Globus pallidus (tissue), 1 donor: Measurements from ENCODE around the gene TMEM140.

Experiments
- DNase-seq: peaks from one replicate; pipeline ENCODE4 v3.0.0-alpha.2; 2015; ENCODE audit warnings: low spot score

The TMEM140 gene

GRCh38 chr7:135174941-135175340 lies 27.1 kb downstream of the TMEM140 start:
- no peak for DNase-seq

DNA sequence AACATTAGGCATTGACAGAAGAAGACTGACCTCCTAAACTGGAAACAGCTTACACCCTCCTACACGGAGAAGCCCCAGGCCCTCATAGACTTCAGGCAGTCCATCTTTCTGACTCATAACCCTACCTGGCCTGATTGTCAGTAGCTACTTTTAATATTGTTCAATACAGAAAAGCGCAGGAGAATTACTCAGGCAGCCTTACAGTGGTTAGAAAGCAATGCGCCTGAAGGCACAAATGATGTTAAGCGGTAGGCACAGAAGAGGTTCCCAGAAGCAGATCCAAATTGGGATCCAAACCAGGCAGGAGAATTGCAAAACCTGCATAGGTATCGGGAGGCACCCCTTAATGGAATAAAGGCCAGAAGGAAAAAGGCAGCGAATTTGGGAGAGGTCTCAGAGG lies 28.1 kb downstream of the TMEM140 start:
- DNase-seq: no peak

GRCh38 chr7:135177028-135177696 lies 29.3 kb downstream of the TMEM140 start:
- no peak for DNase-seq

DNA sequence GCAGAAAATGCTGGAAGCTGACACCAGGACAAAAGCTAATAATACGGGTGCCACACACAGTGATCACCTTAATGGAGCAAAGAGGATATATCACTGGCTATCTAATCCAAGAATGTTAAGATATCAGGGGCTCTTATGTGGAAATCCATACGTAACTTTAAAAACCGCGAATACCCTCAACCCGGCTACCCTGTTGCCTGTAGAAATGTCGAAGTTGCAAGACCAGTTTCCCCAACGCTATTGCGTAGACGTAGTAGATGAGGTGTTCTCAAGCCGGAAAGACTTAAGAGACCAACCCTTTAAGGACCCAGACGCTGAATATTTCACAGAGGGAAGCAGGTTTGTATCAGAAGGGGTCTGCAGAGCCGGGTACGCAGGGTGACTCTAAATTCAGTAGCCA lies 30.5 kb downstream of the TMEM140 start:
- DNase-seq: no peak

GRCh38 chr7:135179321-135179925 lies 31.6 kb downstream of the TMEM140 start:
- DNase-seq: no peak

- DNase-seq: no peak
These were observed 32.2 kb downstream of the TMEM140 start for GRCh38 chr7:135180122-135180521.

- DNase-seq: no peak
These were observed 33.5 kb downstream of the TMEM140 start for GRCh38 chr7:135181261-135181928.

DNA sequence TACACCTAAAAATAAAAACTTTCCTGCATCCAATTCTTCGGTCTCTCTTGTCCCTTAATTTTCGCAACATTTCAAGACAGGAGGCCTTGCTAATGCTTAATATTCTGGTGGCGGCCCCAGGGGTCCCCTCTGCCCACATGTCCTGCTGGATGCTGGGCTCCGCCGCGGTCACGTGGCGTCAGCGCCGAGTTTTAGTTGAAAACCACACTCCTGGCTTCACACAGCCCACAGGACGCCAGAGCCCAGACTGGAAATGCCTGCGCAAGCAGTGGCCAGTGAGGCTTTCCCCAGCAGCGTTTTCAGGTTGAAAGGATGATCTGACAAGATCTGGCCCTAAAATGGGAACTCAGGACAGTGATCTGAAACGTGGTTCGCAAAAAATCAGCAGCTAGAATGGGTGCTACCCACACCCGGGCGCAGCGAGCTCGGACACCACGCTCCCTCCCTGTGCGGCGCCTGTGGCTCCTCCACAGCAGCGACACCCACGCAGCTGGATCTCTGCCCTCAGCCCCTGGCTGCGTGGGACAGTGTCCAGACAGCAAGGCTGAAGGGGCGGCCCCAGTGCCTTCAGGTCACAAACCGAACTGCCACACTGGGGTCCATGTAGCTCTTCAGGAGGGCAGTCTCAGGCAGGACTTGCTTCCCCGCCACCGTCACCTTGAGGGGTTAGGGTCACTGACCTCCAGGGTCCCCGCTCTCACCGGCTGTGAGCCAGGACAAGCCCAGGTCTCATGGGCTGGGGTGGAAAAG lies 34.2 kb downstream of the TMEM140 start:
- DNase-seq: no peak

DNA sequence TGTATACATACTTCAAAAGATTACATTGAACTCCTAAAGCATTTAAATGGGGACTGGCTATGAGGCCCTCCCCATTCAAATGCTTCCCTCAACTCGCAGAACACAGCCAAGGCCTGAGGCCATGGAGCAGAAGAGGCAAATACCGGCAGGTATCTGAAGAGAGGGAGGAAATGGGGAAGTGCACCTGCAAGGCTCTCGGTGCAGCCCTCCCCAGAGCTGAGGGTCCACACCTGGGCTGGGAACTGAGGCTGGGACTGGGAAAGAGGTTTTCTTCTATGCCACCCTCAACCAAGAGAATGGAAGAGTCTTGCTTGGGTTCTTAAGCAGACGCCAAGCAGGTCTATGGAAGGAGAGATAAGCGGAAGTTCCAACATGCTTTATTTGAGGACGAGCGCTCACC lies 35.6 kb downstream of the TMEM140 start:
- DNase-seq: no peak

DNA sequence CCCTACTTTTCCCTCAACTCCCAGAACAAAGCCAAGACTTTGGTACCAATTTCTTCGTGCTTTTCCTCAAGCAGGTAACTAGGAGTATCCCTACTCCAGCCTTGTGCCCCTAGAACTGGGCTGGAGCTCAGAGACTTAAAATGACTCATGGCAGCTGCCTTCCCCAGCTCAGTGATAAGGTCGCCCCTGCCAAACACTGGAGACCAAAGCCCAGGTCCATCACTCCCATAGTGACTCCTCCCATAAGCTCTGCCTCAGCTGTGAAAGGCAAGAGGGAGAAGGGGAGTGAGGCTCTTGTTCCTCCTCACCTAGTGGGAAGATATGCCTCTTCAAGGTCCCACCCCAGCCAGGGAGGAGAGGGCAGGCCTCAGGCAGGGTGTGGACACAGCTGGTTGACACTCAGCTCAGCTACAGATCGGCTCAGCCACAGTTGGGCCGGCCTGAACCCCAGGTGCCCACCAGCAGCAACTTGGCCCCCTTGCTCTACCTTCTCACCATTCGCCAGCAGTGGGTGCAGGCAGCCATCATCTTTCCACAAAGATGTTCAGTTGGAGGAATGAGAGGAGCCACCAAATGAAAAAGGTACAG lies 36.5 kb downstream of the TMEM140 start:
- DNase-seq: no peak

DNA sequence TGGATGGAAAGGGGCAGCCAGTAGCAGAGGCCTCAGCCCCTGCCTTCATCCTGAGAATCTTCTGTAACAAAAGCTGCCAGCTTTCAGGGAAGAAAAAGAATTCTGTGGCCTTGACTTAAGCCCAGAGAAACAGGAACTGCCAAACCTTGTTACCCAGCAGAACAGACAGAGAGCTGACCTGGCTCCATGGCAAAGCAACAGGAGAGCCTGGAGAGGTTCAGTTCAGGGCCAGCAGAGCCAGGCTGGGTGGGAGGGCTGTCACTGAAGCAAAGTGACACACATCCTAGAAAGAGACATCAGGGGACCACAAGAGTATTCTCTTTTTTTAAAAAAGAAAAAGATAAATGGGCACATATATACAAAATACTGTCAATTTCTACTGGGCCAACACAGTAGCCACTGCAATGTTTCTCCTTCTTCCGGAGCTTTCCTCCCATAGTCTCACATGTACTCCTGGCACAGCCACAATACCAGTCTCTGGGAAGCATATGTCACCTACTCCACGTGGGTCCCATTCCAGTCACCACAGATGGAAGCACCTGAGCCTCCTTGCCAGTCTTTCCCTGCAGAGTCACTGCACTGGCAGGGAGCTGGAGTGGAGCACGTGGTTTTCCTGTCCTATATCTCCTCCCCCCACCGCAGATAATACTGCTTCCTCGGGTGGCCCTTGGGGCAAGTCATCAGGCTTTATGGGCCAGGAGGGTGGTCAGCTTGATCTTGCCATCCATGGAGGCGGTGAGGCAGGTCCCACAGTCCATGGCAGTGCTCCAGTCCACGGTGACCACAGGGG lies 37.8 kb downstream of the TMEM140 start:
- no peak for DNase-seq

DNA sequence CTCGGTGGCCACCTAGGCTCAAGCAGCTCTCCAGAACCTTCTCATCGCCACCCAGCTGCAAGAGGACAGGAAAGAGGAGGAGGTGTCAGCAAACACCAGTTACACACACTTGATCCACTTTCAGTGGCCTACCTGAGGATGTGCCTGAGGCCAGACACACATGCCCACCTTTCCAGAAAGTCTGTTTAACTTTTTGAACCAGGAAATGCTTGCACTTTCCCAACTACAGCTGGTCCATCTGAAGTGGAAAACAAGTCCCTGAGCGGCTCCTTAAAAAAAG lies 38.3 kb downstream of the TMEM140 start:
- no peak for DNase-seq

GRCh38 chr7:135186841-135187253 lies 39.0 kb downstream of the TMEM140 start:
- no peak for DNase-seq

DNA sequence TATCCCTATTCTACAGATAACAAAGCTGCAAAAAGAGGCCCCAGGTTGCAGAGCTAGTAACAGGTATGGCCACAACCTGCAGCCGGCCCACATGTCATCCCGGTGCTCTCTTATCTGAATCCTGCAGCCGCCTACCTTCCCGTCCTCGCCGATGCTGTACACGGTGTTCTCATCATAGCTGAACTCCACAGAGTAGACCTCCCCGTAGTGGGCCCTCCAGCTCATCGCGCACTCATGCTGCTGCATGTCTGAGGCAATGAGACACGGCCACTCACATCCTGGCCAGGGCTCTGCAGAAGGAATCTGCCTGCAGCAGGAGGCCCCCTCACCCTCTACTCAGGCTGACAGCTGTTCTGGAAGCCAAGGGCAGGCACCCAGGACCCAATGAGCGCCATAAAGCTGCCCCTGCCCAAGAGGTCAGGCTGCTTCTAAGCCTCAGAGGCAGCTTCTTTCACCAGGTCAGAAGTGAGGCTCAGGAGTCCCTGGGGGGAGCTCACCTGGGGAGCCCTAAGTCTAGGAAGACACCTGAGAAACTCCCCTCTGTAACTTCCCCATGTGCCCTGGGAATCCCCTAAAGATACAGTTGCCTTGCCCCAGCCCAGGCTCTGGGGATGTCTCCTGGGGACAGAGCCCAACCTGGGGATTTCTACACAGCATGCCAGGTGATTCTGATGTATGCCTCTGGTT lies 40.6 kb downstream of the TMEM140 start:
- no peak for DNase-seq

DNA sequence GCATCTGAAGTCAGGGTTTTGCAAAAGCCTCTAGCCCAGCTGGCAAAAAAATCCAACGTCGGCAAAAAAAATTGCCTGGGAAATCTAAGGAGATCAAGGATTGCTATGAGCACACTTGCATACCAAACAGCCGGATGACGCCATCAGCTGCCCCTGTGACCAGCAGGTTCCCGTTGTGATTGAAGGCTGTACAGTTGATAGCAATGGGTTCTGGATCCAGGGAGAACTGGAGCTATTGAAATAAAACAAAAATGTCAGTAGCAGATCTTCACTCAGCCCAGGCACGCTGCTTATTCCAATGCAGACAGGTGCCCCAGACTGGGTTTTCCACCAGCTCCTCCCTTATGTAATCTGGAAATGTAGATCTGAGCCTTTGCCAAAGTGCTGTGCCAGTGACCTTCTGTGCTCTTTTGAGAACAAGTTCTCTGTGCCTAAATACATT lies 41.4 kb downstream of the TMEM140 start:
- no peak for DNase-seq

- no peak for DNase-seq
These were observed 42.1 kb downstream of the TMEM140 start for GRCh38 chr7:135189961-135190360.

GRCh38 chr7:135190703-135191102 lies 42.8 kb downstream of the TMEM140 start:
- no peak for DNase-seq

DNA sequence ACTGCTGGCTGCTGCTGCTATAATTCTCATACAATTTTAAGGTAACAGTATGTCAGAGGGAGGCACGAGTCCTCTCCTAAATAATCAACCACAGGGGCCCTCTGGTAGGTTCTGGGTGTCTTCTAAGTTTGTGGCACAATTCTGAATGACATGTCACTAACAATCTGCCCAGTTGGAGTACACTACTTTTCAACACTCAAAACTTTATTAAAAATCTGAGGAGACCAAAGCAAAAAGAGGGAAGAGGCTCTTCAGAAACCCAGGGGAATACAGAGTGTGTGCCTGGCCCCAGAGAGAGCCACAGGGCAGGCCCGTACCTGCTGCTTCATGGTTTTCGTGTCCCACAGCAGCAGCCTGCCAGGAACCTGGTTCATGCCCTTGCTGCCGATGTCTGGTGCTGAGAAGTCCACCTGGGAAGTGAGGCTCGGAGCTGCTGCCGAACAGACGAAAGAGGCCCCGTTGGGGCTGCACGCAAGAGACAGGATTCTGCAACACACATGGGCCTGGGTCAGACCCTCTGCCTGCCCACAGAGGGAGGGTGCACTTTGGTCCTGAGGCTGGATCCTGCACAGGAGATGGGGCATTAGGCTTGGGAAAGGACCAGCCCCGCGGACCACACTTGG lies 45.2 kb downstream of the TMEM140 start:
- DNase-seq: no peak

DNA sequence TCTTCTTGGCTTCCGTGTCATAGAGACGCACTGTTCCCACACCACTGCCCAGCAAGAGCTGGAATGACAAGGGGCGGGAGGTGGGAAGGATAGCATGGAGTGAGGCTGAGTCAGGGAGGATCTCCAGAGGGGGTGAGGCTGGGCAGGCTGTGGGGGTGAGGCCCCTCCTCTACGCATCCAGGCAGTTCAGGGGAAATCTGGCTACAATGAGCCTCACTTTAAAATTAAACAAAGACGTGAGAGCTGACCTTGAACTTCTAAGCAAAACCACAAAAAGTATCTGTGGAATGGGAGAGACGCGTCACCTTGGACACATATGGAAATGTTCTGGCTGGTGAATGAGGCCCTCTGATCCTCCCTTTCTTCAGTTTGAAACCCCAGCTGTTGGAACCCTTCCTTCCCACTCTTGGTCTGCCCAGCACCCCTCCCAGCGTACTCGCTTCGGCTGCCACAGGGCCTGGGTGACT lies 45.8 kb downstream of the TMEM140 start:
- DNase-seq: no peak

GRCh38 chr7:135194494-135195095 lies 46.7 kb downstream of the TMEM140 start:
- DNase-seq: no peak
